GM12801 (cell line): Measurements from ENCODE around the gene GPR37L1.

ENCODE experiments used
- TF ChIP-seq, protein P1 (sequence below): IDR thresholded peaks from one replicate; pipeline ENCODE4 v1.5.1; 2011; ENCODE audit warnings: control low read depth; ENCODE audit not compliant: insufficient read length; ENCODE audit errors: extremely low read depth

Gene GPR37L1

DNA sequence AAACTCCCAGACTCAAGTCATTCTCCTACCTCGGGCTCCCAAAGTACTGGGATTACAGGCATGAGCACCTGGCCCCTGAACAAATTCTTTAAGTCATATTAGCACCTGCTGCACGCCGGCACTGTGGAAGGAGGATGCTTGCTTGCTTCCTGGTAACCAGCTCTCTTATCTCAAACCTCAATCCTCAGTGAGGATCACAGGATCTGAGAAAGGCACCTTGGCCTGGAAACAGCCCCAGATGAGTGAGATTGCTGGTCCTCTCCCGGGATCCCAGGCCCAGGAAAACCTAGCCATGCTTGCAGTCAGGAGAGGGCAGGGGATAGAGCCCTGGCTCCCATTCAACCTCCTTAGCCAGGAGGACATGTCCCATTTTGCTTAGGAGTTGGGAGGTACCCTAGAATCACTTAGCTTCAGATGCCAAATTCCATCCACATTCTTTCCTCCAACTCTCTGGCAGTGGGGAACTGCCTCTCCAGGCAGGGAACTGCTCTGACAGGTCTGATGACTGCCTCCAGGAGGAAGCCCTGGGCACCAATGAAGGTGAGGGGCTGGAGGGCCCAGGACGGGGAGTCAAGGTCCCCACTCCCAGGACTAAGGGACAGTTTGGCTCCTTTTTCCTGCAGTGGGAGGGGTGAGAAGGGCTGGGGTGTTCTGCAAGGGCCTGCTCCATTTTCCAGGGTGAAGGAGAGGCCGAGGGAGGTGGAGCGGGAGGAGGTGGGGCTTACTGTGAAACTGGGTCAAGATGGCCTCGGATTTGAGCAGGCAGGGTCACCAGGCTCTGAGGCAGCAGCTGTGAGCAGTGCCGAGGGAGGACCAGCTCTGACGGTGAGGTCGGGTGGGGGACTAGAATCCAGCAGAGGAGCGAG, 9.5 kb downstream of the GPR37L1 start:
- TF ChIP-seq, protein P1, sequence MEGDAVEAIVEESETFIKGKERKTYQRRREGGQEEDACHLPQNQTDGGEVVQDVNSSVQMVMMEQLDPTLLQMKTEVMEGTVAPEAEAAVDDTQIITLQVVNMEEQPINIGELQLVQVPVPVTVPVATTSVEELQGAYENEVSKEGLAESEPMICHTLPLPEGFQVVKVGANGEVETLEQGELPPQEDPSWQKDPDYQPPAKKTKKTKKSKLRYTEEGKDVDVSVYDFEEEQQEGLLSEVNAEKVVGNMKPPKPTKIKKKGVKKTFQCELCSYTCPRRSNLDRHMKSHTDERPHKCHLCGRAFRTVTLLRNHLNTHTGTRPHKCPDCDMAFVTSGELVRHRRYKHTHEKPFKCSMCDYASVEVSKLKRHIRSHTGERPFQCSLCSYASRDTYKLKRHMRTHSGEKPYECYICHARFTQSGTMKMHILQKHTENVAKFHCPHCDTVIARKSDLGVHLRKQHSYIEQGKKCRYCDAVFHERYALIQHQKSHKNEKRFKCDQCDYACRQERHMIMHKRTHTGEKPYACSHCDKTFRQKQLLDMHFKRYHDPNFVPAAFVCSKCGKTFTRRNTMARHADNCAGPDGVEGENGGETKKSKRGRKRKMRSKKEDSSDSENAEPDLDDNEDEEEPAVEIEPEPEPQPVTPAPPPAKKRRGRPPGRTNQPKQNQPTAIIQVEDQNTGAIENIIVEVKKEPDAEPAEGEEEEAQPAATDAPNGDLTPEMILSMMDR: no peak

DNA sequence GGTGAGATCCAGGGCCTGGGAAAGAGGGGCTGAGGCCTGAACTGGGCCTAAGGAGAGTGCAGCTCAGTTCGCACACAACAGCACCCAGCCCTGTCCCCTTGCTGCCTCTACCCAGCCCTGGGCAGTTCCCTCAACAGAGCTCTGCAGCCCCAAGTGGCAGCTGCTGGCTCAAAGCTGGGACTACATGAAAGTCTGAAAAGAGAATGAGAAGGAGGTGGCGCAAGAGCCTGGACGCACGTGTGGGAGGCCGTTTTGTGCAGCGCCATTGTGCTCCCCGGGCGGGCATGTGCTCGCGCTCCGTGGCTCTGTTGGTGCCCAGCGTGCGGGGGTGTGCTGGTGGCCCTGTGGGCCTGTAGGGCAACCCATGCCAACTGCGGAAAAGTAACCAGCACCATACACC, 10.3 kb downstream of the GPR37L1 start:
- TF ChIP-seq, protein P1: no peak

DNA sequence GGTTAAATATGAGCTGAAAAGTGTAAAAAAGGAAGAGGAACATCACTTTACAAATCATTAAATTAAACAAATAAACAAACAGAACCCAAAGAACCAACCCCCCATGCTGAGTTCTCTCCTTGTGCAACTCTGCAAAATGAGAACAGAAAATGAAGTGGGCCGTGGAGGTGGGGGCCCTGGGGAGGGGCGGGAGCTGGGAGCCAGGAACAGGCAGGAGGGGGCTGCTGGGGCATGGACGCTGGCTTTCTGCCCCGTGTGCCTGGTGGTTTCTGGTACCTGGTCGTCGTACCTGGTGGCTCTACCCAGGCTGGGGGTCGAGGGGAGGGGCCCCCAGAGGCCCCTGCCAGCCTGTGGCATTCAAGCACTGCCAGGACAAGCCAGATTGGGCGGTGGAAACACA, 10.8 kb downstream of the GPR37L1 start:
- TF ChIP-seq, protein P1: no peak

DNA sequence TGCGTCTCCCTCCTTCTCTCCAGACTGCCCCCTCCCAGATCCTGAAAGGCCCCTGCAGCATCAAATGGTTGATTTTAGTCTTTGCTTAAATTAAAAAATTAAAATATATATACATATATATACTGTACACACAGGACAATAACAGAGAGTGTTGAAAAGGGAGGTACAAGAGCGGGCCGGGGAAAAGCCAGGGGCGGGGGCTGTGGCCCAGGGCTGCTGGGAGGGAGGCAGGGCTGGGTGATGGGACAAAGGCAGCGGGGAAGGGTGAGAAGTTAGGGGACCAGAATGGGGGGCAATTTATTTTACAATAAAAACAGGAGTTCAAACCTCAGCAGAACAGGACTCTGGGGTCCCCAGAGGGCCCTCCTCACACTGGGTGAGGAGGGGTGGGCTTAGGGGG, 11.3 kb downstream of the GPR37L1 start:
- TF ChIP-seq, protein P1: no peak

DNA sequence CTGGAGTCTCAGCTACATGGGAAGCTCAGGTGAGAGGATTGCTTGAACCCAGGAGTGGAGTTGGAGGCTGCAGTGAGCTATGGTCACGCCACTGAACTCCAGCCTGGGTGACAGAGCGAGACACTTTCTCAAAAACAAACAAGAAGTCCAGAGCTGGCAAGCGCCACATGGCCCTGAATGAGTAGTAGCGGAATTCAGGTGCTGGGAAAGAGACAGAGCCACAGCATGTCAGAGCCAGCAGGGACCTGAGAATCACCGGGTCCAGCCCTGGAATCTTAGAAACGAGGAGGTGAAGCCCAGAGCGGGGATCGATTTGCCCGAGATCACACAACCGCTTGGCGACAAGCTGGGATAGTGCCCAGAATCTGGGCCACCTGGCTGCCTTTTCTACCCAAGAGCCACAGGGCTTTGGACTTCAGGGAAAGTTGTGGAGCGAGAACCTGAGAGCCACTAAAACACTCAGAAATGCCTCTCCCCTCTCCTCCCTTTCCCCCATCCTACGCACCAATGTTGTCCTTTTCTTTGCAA, 12.0 kb downstream of the GPR37L1 start:
- TF ChIP-seq, protein P1: no peak

DNA sequence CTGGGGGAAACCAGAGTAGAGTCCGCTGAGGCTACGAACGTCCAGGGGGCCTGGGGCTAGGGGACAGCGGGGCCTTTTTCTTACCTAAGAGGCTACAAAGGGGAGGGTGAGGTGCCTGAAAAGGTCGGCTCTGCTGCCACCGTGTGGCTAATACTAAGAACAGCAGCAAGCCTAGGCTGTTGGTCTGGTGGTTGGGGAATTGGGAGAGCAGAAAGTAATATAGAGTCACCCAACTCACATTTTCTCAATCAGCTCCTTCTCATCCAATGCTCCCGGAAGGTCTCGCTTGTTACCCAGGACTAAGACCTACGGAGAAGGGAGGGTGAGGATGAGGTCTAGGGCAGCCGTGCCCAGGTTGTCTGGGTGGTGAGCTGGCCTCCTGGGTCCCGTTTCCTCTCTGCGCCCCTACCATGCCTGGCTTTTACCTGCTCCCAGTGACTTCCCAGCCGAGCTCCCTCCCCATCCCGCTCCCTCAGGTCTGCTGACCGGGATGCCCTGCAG, 12.6 kb downstream of the GPR37L1 start:
- TF ChIP-seq, protein P1: peak; percentile 18

DNA sequence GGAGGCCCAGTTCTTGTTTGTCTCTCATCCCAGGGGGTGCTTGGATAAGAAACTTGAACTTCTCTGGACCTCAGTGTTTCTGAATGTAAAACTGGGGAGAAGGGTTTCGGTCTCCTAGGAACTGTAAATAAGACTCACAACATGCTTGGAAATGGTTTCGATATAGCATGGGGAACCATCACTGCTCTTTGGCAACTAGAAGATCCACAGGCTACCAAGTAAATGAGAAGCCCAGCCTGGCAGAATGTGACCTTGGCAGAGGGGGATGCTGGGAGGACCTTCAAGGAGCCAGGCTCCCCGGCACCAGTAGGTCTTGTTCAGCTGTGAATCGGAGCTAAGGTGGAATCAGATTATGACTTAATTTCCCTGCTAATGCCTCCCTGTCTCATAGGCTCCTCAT, 18.1 kb downstream of the GPR37L1 start:
- TF ChIP-seq, protein P1: no peak
